ENCODE data around the gene TMEM74B.

Gene TMEM74B

DNA sequence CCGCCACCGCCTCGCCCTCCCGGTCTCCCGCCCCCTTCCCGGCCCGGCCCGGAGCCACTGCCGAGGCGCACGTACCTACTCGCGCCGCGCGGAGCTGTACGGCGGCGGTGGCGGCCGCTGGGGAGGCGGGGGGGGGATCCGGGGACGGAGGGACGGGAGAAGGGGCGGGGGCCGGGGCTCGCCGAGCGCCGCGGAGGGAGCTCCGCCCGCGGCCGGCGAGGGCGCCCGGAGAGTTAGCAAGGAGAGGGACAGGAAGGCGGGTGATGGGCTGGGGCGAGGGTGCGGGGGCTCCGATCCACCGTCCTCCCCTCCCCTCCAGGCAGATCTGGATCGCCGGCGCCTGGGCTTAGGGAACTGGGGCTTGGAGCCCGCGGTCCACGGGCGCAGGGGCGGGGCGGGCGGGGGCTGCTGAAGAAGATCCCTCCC lies 548 bp upstream of the TMEM74B start:
- no peaks in the 10 kb centered on the region for H3K36me3 Mint-ChIP-seq (ENCODE audit: insufficient read depth)
- H3K9me3 Mint-ChIP-seq, result no peaks in the 10 kb centered on the region
- peaks cover 44% of the 10 kb centered on the region for H3K27me3 Mint-ChIP-seq
- ATAC-seq (replicated peaks; ENCODE audit: extremely low read depth, poor library complexity, severe bottlenecking), result no peak
- peaks cover 13% of the 10 kb centered on the region for H3K4me1 Mint-ChIP-seq
- DNase-seq (ENCODE audit: low spot score in 2 of 2), result no peak
- H3K27ac Mint-ChIP-seq (ENCODE audit: low read depth), result no peak overlapping the region
- no peak overlapping the region for H3K4me3 Mint-ChIP-seq

DNA sequence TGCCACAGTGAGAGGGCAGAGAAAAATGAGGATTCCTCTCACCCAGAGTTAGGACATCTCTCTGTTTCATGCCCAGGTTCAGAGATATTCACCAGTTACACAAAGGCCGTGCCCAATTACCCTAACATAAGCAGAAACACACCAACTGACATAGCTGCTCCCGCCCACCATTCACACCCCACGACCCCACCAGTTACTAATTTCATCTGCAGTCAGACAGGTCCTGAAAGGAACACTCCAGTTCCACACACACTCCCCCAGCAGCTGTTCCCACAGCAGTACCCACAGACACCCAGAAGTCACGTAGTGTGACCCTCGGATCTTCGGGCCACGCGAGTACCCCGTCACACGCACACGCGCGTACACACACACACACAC lies 532 bp downstream of the TMEM74B start:
- Mint-ChIP-seq H3K4me1 (peaks cover 13% of the 10 kb centered on the region), H3K36me3 (ENCODE audit: insufficient read depth) (no peaks in the 10 kb centered on the region), H3K27ac (ENCODE audit: low read depth) (no peak overlapping the region), H3K27me3 (peaks cover 34% of the 10 kb centered on the region), H3K9me3 (no peaks in the 10 kb centered on the region), H3K4me3 (peak overlapping the region; percentile 51)
- ATAC-seq (replicated peaks; ENCODE audit: extremely low read depth, poor library complexity, severe bottlenecking) (no peak), DNase-seq (ENCODE audit: low spot score in 2 of 2) (no peak)

DNA sequence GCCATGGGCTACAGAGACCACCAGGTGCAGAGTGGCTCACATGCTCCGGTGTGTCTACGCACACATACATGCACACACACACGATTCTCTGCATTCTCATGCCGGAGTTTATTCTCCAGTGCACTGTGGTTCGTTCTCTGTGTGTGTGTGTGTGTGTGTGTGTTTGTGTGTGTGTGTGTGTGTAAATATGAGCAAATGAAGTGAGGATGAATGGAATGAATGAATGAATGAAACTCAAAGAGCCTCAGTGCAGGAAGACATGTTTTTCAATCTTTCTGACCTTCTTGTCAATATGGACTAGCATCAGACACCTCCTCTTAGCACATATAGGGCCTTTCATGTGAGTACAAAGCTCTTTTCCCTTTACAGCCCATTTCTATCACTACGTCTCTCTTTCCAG lies 1.6 kb downstream of the TMEM74B start:
- Mint-ChIP-seq H3K36me3 (ENCODE audit: insufficient read depth) (no peaks in the 10 kb centered on the region), H3K27me3 (peaks cover 32% of the 10 kb centered on the region), H3K27ac (ENCODE audit: low read depth) (peak overlapping the region; percentile 45), H3K4me1 (peaks cover 13% of the 10 kb centered on the region), H3K4me3 (no peak overlapping the region), H3K9me3 (no peaks in the 10 kb centered on the region)
- no peak for ATAC-seq (replicated peaks; ENCODE audit: extremely low read depth, poor library complexity, severe bottlenecking)
- no peak for DNase-seq (ENCODE audit: low spot score in 2 of 2)

DNA sequence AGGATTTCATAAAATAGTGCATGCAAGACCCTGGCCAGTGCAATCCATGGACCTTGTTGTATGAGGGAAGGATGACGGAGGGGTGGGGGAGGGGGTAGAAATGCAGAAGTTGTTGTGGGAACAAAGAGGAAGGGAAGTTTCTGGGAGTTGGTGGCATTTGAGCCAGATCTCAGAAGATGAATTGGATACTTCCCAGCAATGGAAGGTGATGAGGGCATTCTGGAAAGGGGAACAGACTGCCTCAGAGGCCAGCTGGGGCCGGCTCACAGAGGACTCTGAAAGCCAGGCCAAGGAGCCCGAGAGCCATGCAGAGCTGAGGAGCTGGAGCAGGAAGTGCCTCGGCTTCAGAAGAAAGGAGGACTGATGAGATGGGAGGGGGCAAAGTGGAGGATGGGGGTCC lies 2.7 kb downstream of the TMEM74B start:
- ATAC-seq (replicated peaks; ENCODE audit: extremely low read depth, poor library complexity, severe bottlenecking) (no peak), DNase-seq (ENCODE audit: low spot score in 2 of 2) (no peak)
- Mint-ChIP-seq H3K36me3 (ENCODE audit: insufficient read depth) (peaks cover 2% of the 10 kb centered on the region), H3K27ac (ENCODE audit: low read depth) (no peak overlapping the region), H3K4me3 (no peak overlapping the region), H3K27me3 (peaks cover 32% of the 10 kb centered on the region), H3K9me3 (no peaks in the 10 kb centered on the region), H3K4me1 (peaks cover 18% of the 10 kb centered on the region)

DNA sequence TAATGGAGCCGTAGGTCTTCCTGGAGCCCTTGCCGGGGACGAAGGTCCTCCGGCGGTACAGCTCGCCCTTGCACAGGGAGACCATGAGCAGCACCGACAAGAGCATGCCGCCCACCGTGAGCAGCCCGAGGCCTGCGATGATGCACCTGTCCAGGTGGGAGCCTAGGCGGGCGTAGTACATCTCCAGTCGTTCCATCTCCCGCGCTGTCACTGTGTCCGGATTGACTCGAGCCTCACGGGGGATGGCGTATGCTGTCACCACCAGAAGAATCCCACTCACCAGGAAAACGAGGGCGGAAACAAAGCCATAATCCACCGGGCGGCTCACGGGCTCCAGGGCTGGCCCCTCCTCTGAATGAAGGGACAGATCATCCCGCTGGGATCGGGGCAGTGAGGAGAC lies 3.8 kb downstream of the TMEM74B start:
- H3K27me3 Mint-ChIP-seq, result peaks cover 32% of the 10 kb centered on the region
- H3K9me3 Mint-ChIP-seq, result no peaks in the 10 kb centered on the region
- ATAC-seq (replicated peaks; ENCODE audit: extremely low read depth, poor library complexity, severe bottlenecking) (no peak), DNase-seq (ENCODE audit: low spot score in 2 of 2) (no peak)
- peaks cover 2% of the 10 kb centered on the region for H3K36me3 Mint-ChIP-seq (ENCODE audit: insufficient read depth)
- peaks cover 16% of the 10 kb centered on the region for H3K4me1 Mint-ChIP-seq
- H3K4me3 Mint-ChIP-seq, result no peak overlapping the region
- no peak overlapping the region for H3K27ac Mint-ChIP-seq (ENCODE audit: low read depth)

DNA sequence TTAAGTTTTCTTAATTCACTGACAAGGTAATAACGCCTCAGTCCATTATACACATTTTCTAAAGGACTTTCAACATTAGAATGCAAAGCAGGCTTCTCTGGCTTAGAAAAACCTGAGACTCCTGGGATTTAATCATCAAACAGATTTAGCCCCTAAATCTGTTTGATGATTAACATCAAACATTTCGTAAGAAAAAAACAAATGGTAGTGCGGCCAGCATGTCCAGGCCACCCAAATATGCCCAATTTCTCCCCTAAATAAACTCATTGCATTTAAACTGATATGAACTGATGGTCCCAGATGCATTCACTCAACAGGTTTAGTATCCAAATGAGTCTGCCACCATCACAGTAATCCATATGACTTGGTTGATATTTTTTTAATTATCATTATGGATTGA lies 6.2 kb downstream of the TMEM74B start:
- ATAC-seq (replicated peaks; ENCODE audit: extremely low read depth, poor library complexity, severe bottlenecking) (no peak), DNase-seq (ENCODE audit: low spot score in 2 of 2) (no peak)
- Mint-ChIP-seq H3K36me3 (ENCODE audit: insufficient read depth) (peaks cover 2% of the 10 kb centered on the region), H3K4me3 (no peak overlapping the region), H3K9me3 (no peaks in the 10 kb centered on the region), H3K4me1 (peaks cover 6% of the 10 kb centered on the region), H3K27ac (ENCODE audit: low read depth) (no peak overlapping the region), H3K27me3 (peaks cover 19% of the 10 kb centered on the region)

DNA sequence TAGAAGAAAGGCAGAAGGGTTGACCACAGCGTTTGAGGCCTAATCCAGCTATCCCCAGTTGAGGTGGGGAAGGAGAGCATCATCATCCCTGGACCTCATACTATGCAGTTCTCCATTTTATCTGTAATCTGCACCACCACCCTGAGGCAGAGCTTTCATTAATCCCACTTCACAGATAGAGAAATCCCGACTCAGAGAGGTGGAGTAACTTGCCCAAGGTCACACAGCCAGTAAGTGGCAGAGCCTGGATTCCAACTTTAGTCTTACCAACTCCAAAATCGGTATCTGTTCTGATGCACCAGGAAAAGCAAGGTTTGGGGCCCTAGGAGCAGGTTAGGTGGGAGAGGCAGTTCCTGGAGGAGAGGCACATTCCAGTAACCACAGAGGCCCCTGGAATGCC lies 6.7 kb downstream of the TMEM74B start:
- peaks cover 13% of the 10 kb centered on the region for H3K27me3 Mint-ChIP-seq
- no peak overlapping the region for H3K27ac Mint-ChIP-seq (ENCODE audit: low read depth)
- H3K4me3 Mint-ChIP-seq, result no peak overlapping the region
- no peak for DNase-seq (ENCODE audit: low spot score in 2 of 2)
- H3K4me1 Mint-ChIP-seq, result peaks cover 6% of the 10 kb centered on the region
- H3K36me3 Mint-ChIP-seq (ENCODE audit: insufficient read depth), result peaks cover 2% of the 10 kb centered on the region
- H3K9me3 Mint-ChIP-seq, result no peaks in the 10 kb centered on the region
- ATAC-seq (replicated peaks; ENCODE audit: extremely low read depth, poor library complexity, severe bottlenecking), result no peak

DNA sequence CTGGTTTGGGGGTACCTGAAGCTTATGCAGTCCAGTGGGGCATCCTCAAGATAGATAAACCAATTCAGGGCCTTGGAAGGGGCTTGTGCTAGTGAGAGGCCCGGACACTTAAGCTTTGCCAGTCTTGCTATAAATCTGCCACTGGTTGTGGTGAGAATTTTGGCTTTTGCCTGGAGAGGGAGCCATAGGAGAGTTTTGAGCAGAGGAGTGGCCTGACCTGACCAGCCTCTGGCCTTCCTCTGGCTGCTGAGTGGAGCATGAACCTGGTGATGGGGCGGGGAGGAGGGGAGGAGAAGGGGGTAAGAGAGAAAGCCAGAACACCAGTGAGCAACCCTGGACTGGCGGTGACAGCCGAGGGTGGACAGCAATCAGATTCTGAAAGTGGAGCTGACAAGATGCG lies 7.1 kb downstream of the TMEM74B start:
- Mint-ChIP-seq H3K4me3 (no peak overlapping the region), H3K27me3 (peaks cover 9% of the 10 kb centered on the region), H3K27ac (ENCODE audit: low read depth) (no peak overlapping the region), H3K36me3 (ENCODE audit: insufficient read depth) (peaks cover 2% of the 10 kb centered on the region), H3K4me1 (peaks cover 6% of the 10 kb centered on the region), H3K9me3 (no peaks in the 10 kb centered on the region)
- no peak for DNase-seq (ENCODE audit: low spot score in 2 of 2)
- ATAC-seq (replicated peaks; ENCODE audit: extremely low read depth, poor library complexity, severe bottlenecking), result no peak

DNA sequence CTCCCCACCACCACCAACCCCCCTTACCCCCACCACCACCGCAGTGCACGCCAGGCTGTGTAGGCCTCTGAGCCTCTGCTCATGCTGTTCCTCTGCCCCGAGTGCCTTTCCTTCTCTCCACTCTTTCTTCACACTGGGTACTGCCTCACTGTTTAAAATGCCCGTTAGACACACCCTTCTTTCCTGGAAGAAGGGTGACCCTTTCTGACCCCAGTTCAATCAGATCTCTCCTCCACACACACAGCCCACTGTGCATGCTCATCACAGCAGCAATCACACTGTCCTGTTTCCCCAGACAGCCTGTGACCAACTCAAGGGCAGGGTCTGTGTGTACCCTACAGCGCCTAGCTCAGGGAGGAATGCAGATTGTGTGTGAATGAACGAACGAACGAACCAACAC lies 10.0 kb downstream of the TMEM74B start:
- Mint-ChIP-seq H3K4me3 (no peak overlapping the region), H3K36me3 (ENCODE audit: insufficient read depth) (peaks cover 5% of the 10 kb centered on the region), H3K9me3 (no peaks in the 10 kb centered on the region), H3K27ac (ENCODE audit: low read depth) (no peak overlapping the region), H3K4me1 (peaks cover 6% of the 10 kb centered on the region), H3K27me3 (no peaks in the 10 kb centered on the region)
- DNase-seq (ENCODE audit: low spot score in 2 of 2) (no peak), ATAC-seq (replicated peaks; ENCODE audit: extremely low read depth, poor library complexity, severe bottlenecking) (no peak)

DNA sequence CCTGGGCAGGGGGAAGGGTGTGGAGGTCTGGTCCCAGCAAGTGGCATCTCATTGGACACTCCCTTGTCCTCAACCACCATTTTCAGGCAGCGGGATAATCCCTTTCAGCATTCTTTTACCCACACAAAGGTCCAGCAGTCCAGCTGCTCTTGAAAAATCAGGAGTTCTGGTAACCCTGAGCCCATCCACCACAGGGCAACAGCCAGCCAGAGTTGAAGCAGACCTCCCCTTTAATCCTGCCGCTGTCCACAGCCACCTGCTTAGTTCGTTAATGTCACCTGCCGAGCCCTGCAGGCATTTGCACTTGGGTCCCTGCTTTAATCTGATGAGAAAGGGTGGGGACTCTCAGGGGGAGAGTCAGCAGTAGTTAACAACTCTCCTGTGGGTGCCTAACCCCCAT lies 11.1 kb downstream of the TMEM74B start:
- peaks cover 8% of the 10 kb centered on the region for H3K36me3 Mint-ChIP-seq (ENCODE audit: insufficient read depth)
- H3K27ac Mint-ChIP-seq (ENCODE audit: low read depth), result no peak overlapping the region
- no peaks in the 10 kb centered on the region for H3K27me3 Mint-ChIP-seq
- H3K4me3 Mint-ChIP-seq, result no peak overlapping the region
- no peak for DNase-seq (ENCODE audit: low spot score in 2 of 2)
- H3K4me1 Mint-ChIP-seq, result peaks cover 6% of the 10 kb centered on the region
- H3K9me3 Mint-ChIP-seq, result no peaks in the 10 kb centered on the region
- ATAC-seq (replicated peaks; ENCODE audit: extremely low read depth, poor library complexity, severe bottlenecking), result no peak

DNA sequence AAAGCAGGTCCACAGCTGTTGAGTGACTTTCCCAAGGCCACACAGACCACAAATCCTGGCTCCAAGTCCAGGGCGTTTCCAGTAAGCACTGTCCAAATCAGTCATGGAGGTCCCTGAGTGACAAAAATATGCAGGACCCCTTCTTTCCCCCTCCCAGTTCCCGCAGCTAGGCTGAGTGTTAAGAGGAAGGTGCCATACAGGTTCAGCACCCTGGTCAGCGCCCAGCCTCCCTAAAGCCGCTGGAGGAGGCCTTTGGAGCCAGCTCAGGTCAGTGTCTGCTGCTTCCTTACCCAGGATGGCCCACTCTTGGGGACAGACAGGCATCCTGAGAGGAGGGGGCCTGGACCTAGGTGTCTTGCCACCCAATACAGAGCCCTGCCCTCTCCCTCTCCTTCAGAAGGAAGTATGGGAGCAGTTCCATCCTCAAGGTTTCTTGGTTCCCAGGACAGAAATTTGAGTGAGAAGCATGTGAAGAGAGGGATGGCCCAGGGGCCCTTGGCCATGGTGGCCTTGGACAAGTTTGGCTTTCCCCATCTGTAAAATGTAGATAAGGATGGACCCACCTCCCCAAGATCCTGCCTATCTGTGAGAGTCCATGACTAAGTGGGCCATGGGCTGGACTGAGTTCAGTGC lies 13.2 kb downstream of the TMEM74B start:
- DNase-seq (ENCODE audit: low spot score in 2 of 2) (no peak), ATAC-seq (replicated peaks; ENCODE audit: extremely low read depth, poor library complexity, severe bottlenecking) (no peak)
- no peaks in the 10 kb centered on the region for H3K27me3 Mint-ChIP-seq
- no peaks in the 10 kb centered on the region for H3K9me3 Mint-ChIP-seq
- H3K36me3 Mint-ChIP-seq (ENCODE audit: insufficient read depth), result peaks cover 25% of the 10 kb centered on the region
- no peaks in the 10 kb centered on the region for H3K4me1 Mint-ChIP-seq
- no peak overlapping the region for H3K4me3 Mint-ChIP-seq
- no peak overlapping the region for H3K27ac Mint-ChIP-seq (ENCODE audit: low read depth)

DNA sequence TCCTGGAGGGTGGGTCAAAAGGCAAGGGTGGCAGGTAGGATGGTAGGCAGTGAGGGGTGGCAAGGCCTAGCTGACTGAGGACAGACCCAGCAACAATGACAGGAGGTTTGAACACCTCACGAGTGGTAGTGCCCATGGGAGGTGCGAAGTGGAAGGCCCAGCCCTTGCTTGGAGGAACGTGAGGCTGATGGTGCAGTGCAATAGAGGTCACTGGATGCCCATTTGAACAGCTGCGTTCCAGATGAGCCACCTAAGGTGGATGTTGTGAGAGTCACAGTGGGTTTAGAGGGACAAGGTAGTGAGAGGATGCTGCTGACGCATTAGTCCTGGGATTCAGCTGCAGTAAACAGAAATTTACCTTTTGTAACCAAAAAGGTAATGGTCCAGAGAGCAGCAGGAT lies 15.6 kb downstream of the TMEM74B start:
- Mint-ChIP-seq H3K4me1 (peaks cover 6% of the 10 kb centered on the region), H3K27ac (ENCODE audit: low read depth) (no peak overlapping the region), H3K27me3 (no peaks in the 10 kb centered on the region), H3K4me3 (no peak overlapping the region), H3K9me3 (no peaks in the 10 kb centered on the region), H3K36me3 (ENCODE audit: insufficient read depth) (peaks cover 42% of the 10 kb centered on the region)
- ATAC-seq (replicated peaks; ENCODE audit: extremely low read depth, poor library complexity, severe bottlenecking) (no peak), DNase-seq (ENCODE audit: low spot score in 2 of 2) (no peak)

DNA sequence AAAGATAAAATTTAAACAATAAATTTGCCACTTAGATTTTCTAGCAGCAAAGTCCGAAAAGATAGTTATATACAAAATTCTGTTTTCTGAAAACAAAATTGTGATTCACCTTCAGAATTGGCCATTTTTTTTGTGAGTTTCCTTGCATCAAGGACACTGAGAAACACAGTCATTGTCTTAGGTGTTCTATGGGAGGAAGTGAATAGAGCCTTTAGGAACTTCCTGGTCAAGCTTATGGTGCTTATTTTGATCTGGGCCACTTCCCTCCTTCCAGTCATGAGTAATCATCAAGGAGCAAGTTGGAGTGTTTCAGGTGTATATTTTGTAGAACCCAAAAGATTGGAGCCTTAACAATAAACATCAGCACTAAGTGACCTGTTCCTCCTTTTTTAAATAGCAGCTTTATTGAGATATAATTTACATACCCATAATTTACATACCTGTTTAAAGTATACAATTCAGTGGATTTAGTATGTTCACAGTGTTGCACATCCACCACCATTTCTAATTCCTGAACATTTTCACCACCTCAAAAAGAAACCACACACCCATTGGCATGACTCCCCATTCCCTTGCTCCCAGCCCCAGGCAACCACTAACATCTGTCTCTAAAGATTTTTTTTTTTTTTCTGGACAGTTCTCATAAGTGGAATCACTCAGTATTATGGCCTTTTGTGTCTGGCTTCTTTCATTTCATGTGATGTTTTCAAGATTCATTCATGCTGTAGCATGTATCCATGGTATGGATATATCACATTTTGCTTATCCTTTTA lies 17.6 kb downstream of the TMEM74B start:
- Mint-ChIP-seq H3K36me3 (ENCODE audit: insufficient read depth) (peaks cover 58% of the 10 kb centered on the region), H3K27ac (ENCODE audit: low read depth) (no peak overlapping the region), H3K9me3 (no peaks in the 10 kb centered on the region)

More for the DNA sequence above, 17.6 kb downstream of the TMEM74B start:
- Mint-ChIP-seq H3K4me3 (no peak overlapping the region), H3K27me3 (no peaks in the 10 kb centered on the region), H3K4me1 (peaks cover 6% of the 10 kb centered on the region)
- DNase-seq (ENCODE audit: low spot score in 2 of 2) (no peak), ATAC-seq (replicated peaks; ENCODE audit: extremely low read depth, poor library complexity, severe bottlenecking) (no peak)

Measured in central memory CD8-positive, alpha-beta T cell (primary cell).